Activated CD4-positive, CD25-positive, alpha-beta regulatory T cell (primary cell): ENCODE measurements around the gene PXDN.
"Not testable (repeated sequence)": the region's sequence is repeated elsewhere in the genome, so short reads cannot be mapped to it uniquely, and the experiment has no call there.

ENCODE experiments used
- DNase-seq, 4 experiments: peaks; one replicate each; lab custom pipeline; 2025; lab: John Stamatoyannopoulos, UW

PXDN gene

DNA sequence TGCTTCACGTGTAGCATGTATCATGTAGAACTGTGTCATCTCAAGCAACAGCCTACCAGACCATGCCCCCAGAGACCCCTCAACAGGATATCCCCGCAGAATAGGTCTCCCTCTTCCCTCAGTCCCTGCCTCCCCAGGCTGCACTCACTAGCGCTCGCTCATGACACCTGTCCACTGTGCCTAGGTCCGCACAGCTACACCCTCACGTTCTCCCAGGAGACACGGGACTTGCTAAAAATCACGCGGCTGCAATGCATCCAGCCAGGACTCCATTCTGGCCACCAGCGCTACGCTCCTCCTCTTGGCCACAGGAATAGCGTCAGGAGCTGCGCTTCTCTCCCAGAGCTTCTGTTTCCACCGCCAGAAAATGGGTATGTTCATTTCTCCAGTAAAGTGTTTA lies 2.5 kb downstream of the PXDN start:
- no peak for DNase-seq

DNA sequence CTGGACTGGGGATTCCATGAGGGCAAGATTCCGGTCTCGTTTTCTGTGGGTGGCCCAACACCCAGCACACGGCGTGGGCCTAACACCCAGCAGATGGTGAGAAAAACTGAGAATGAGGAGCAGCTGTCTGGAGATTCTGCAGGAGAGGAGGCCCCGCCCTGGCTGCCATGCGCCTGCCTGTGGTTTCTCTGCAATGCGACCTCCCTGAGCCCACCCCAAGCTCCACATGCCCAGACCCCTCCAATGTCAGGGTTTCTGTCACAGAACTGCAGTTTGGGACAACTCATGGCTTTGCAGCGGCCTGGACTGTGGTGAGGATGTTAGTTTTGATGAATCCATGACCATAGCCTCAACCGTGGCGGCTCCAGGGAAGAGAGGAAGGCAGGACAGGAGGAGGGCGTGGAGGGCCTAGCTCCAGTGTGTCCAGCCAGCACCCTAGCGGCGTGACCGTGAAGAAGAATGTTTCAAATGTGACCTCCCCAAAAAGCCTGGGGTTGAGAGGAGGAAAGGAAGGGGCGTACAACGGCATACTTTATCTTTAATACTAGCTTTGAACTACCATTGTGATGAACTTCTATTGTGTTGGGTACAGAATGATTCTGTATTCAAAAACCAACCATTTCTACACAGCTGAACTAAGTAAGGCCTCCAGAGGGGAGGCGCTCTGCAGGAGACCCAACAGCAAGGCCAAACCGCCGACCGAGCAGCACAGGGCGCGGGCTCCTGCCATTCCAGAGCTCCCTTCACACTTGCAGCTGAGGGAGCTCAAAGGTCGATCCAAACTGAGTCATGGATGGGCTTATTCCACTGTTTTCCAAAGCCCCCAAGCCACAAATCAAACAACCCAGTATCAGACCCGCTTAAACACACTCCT lies 3.4 kb downstream of the PXDN start:
- no peak for DNase-seq

DNA sequence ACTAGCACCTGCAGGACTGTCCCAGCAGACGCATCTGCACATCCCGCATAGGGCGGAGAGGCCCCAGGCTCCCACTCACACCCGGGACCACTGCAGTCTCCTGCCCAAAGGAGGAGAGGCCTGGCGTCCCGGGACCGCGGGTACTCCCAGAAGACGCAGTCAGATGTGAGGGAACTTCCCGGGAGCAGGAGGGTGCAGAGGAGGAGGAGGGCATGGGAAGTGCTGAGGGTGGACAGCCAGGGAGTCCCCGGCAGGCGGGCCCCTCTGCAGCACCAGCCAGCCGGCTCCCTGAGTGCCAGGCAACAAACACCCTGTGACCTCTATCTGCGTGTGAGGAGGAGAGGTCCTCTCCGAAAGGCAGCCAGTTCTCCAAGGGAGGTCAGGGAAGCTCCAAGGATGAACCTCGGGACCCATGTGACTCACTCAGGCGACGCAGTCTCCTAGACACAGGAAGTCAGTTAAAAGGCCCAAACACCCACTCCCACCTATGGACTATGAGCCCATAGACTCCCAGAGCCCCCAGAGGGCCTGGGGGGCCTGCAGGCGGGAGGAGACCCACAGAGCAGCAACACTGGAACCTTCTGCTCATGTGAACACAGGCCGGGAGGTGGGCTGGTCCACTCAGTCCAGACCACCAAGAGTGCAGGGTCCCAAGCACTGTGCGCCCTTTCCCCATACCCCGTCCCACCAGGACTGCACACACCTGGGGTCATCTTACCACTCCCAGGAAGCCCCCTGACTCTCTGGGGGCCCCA lies 4.2 kb downstream of the PXDN start:
- DNase-seq: no peak

DNA sequence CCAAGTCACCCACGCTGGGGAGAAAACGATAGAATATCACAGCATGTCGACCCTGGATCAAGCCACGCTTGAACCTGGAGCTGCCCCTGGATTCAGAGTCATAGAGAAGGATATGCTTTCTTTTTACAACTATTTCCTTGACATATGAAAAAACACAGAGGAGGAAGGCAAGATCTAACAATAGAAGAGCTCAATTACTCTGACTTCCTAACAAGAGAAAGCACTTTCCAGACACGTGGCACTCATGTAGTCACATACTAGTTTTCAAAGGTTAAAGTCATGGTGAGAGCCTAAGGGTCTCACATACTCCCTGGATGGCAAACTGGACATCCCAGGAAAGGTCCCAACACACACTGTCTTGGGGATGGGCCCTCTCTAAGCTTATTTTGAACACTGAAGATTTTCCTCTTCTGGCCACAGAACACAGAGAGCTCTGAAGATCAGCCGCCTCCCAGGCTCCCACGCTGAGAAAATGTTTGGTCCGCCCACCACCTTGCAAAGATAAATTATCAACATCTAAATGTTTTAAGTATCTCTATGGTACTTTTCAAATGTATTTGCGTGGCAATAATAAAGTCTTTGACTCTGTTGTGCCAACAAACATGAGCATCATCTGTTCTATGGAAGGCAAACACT lies 4.9 kb downstream of the PXDN start:
- no peak for DNase-seq

DNA sequence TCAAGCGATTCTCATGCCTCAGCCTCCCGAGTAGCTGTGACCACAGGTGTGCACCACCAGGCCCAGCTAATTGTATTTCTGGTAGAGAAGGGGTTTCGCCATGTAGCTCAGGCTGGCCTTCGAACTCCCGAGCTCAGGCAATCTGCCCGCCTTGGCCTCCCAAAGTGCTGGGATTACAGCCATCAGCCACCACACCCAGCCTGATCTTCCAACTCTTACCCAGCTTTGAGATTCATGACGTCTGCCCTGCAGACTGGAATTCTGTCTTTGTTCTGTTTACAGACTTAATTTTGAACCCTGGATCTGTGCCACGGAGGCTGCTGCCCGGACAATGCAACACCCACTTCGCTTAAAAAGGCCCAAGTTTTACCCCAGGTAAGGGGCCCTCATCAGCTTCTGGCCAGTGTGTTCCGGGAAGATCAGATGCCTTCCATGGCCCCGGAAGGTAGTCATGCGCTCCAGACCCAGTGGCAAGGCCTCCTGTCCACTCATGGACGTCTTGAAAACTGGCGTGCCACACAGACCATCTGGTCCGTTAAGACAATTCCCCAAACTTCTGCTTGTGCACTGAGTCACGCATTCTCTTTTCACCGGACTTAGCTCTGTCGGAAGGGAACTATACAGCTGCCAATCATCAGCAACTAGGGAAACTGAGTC lies 5.5 kb downstream of the PXDN start:
- no peak for DNase-seq

DNA sequence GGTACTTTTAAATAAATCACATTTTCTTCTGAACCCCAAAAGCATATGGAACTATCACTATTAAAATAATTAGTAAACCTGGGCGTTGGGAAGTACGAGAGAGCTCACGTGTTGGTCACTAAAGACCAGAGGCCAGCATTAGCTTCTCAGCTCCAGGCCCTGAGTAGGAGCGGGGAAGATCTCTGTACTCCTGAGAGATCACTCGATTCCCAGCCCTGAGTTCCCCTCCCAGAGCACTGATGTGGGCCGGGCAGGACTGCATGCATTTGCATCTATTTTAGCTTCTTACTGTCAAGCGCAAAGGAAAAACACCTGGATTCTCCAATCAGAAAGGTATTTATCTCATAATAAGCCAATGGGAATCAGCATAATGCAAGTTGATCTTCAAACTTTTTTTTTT lies 6.2 kb downstream of the PXDN start:
- no peak for DNase-seq

DNA sequence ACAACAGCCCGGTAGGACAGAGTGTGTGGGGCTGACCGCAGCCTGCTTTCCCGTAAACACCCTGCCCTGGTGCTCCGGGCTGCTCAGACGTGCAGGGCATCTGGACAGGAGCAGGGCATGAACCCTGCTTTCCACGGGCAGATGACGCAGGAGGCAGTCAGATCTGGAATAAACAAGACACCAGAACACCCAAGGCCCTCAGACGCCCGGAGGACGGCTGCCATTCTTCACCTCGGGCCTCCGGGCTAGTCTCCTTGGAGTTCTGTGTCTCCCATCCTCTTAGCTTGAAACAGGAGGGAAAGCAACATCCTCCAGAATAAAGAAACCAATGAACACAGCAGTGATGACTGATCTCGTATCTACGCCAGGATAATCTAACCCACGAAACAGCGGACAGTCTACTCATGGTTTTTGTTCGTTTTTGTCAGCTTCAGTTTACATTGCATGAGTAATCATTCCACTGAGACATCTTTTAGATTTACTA lies 7.3 kb downstream of the PXDN start:
- DNase-seq: no peak

DNA sequence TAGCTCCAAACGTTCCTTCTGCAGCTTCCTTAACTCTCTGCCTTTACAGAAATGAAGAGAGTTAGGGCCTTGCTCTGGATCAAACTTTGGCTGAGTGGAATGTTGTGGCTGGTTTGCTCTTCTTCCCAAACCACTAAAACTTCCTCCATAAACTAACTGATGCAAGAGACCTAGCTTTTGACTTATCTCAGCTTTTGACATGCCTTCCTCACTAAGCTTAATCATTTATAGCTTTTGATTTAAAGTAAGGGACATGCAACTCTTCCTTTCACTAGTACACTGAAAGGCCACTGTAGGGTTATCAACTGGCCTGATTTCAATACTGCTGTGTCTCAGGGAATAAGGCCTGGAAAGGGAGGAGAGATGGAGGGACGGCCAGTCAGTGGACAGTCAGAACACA lies 8.3 kb downstream of the PXDN start:
- DNase-seq: no peak

DNA sequence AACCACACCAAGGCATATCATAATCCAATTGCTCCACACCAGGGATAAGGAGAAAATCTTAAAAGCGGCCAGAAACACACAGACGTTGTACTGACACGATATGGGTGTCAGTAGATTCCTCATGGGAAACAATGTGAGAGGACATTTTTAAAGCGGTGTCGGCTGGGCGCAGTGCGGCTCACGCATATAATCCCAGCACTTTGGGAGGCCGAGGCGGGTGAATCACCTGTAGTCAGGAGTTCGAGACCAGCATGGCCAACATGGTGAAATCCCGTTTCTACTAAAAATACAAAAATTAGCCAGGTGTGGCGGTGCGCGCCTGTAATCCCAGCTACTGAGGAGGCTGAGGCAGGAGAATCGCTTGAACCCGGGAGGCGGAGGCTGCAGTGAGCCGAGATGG lies 11.0 kb downstream of the PXDN start:
- not testable (repeated sequence) for DNase-seq

DNA sequence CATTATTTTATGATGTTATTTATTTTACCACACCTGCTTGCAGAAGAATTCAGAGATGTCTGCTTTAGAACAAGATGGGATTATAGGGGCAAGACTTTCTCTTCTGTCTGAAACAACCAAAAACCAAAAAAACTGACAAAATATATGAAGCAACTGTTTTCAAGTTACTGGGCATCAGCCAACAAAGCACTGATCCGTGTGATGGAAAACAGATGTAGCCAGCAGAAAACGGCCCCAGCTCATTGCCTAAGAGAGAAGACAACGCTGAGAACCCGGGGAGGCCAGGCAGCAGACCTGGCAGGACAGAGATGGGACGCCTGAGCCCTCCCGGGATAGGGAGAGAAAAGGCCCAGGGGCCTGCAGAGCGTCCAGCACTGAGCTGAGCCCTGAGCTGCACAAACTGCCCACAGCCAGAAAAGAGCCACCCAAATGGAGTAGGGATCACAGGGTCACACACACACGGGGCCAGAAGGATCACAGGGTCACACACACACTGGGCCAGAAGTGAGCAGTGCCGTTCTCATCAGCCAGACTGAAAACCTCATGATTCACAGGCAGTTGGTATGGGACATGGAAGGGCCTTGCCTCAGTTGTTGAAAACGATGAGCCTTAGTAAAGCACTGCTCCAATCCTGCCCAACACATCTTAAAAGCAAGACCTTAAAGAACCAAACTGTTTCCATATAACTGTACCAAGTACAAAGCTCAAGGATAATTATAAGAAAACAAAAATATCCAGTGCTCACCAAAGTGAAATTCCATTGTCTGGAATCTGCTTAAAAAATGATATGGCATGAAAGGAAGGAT lies 12.1 kb downstream of the PXDN start:
- DNase-seq: no peak

DNA sequence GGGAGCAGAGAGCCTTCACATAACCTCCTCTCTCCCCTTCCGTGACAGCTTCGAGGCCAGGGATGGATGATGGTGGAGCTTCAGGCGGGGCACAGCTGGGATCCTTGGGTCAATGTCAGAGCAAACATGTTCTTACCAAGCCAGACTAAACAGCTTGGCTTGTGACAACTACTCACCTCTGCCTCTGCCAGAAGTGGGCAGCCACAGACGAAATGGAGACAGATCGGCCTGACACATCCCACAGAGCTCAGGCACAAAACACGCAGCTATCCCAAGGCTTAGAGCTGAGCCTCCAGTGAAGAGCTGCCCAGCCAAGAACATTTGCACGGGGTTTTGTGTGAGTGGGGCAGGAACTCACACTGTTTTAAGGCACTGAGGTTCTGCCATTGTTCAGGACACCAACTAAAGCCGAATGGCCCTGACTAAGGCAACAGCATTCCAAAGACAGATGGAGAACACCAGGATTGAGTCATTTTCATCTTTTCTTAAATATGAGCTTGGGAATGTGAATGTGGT lies 12.8 kb downstream of the PXDN start:
- DNase-seq: no peak

DNA sequence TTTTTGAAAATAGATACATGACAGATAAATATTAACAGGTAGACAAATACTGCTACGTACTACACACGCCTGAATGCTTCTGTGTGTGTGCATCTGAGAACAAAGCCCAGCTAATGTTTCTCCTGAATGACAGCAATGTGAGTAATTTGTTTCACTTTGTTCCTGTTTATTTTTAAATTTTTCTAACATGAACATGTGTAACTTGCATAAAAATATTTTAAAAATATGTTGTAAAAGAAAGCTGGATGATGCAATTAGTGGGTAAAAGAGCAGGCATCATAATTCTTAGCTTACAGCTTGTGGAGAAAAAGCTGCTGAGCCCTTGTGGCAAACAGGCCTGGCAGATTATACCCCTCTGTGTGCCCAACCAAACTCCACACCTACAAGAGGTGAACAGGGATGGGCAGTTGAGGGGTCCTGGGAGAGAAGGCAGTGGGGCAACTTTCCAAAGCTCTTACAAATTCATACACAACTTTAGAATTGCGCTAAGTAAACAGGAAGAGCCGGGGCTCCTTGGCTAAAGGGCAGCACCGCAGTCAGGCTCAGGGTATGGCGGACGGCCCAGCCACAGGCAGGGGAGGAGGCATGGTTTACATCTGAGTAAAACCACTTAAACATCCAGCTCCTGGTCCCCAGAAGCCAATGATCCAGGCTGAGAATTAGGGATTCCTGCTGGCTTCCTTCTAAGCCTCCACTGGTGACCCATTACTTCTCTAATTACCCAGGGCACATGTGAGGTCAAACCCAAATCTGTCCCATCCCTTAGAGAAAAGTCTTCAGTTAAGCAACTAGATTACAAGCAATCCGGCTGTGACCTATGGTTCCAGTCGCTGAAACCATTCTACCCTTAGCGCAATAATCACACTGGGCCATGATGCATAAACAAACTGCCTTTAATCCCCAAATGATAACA lies 14.0 kb downstream of the PXDN start:
- DNase-seq: no peak

DNA sequence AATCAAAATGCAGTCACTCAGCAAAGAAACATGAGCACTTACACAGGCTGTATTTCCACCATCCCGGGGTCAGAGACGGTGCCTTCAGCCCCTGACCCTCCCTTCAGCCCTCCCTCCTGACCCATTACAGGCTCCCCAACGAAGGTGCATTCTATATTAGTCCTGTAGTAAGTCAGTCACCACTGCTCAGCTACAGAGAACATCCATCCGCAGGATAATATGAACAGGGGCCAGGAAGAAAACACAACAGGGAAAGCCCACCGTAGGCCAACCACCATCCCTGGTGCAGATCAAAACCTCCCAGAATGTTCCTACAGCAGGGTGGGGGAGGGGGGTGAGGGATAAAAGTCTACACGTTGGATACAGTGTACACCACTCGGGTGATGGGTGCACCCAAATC lies 15.1 kb downstream of the PXDN start:
- no peak for DNase-seq

DNA sequence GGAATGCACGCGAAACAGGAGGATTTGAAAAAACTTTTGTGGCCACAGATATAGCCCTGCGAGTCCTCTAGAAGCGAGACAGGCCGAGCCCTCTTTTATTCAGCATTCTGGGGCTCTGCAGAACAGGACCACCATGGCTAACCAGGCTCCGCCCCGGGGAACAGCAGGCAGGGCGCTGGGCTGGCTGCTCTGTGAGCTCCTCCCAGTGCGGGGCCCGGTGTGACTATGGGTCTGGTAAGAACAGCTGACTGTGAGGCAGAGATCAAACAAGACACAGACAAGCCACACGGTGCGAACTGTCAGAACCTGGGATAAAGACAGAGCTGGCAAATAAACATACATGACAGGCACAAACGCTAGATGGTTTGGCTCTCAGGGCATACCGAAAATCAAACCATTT lies 15.5 kb downstream of the PXDN start:
- DNase-seq: no peak

DNA sequence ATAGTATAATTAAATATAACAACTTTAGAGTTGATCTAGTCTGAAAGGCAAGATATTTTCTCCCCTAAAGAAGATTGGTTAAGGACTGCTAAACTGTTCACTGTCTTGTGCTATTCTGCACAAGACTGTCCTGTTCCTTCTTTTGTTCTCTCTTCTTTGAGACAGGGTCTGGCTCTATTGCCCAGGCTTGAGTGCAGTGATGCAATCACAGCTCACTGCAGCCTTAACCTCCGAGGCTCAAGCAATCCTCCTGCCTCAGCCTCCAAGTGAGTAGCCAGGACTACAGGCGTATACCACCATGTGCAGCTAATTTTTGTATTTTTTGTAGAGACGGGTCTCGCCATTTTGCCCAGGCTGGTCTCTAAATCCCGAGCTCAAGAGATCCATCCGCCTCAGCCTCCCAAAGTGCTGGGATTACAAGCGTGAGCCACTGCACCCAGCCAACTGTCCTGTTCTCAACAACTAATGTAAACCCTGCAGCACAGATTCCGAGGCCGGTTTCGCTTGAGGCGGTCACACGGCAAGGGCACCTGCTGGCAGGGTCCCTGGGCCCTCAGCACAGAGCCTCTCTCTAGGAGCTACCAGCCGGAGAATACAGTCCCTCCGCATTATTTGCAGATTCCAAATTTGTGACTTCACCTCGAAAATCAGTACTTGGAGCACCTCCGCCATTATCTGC lies 16.4 kb downstream of the PXDN start:
- DNase-seq: no peak

DNA sequence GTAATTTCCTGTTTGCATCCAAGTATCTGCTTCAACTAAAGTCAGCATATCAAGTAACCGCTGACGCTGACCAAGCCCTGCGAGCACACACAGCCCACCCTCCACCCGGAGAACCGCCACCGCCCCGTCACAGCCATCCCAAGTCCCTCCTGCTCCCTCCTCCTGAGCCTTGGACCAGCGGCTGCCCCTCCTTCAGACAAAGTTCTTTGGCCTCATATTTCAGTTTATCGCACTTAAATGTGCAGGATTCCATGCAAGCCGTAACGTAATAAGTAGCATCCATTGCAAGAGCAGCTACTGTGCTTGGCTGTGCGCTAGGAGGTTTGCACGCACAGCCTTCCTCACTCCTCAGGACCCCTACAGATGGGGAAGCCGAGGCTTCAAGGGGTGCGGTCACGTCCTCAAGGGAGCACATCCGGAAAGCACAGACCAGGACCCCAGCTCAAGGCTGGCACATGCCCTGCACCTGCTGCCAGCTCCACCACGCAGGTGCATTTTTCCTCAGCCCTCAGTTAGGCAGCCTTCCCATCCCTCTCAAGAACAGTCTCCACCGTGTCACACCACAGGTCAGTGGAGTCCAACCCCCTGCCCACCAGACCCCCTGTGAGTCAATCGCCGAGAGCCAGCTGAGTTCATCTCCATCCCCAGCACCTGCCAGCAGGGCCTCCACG lies 17.1 kb downstream of the PXDN start:
- no peak for DNase-seq

DNA sequence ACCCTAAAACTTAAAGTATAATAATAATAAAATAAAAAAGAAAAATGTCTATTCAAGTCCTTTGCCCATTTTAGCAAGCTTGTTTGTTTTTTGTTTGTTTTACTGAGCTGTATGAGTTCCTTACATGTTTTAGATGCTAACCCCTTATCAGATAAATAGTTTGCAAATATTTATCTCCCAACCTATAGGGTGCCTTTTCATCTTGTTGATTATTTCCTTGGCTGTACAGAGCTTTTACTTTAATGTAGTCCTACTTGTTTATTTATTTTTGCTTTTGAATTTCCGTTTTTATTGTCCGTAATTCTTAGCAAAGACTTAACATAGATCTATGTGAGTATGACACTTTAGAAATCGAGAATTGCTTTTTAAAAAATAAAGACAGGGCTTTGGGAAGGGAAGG lies 17.8 kb downstream of the PXDN start:
- no peak for DNase-seq

DNA sequence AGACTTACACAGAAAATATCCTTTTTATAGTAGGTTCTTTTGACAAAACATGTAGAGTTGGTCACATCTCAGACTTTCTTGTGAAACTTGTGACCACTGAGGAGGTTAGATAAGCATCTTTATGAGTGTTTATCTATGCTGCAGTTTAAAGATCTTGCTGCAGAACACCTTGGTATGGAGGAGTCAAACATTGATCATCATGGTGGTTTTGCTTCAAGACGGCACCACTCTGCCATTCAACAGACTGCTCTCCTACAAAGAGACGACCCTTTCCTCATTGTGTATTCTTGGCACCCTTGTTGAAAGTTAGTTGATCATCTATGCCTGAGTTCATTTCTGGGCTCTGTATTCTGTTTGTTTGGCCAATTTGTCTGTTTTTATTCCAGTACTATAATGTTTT lies 20.0 kb downstream of the PXDN start:
- DNase-seq: not testable (repeated sequence)
